ENCODE measurements around the gene CETN1. TPM values are rescaled to one million over a fixed set of nuclear protein-coding genes. Genes with fewer than 3 reads are reported as not detected.

Gene CETN1
- total and polyA plus RNA-seq, 2 of the 13 experiments (the other 11 are each of a cell fraction or from before 2014, with no cell fraction given): not detected

DNA sequence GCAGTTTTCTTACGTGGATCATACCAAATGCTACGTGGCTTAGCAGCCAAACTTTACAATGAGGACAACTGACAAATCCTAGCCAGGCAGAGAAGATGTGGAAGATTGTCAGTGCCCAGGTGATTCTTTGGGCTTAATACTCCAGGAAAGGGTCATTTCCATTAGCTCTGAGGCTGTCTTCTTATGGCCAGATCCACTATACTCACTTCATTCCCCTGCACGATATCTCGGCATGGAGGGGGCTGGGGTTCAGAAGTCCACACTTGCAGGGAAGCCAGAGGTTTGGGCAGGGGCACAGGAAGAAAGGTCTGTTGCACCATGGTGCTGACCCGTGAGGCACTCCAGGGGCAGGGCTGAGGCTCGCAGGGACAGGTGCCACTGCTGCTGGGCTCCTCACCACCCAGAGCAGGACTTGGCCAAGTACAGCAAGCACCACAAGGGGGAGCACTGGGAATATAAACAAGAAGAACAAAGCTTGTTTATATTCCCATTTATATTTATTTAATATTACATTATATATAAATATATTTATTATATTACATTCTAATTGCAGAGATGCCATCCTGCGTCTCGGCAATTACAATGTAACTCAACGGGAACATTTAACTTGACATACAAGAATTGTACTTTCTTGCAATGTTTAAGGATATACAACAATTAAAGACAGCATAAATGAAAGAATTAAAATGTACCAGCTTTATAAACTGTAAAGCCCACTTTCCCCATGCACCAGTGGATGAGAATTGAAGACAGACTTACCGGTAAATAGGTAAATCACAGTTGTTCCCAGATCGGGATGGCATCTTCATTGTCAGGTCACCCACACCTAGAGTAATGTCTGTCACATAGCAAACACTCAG, 43.8 kb downstream of the CETN1 start (continued):
- TF ChIP-seq, protein P1, sequence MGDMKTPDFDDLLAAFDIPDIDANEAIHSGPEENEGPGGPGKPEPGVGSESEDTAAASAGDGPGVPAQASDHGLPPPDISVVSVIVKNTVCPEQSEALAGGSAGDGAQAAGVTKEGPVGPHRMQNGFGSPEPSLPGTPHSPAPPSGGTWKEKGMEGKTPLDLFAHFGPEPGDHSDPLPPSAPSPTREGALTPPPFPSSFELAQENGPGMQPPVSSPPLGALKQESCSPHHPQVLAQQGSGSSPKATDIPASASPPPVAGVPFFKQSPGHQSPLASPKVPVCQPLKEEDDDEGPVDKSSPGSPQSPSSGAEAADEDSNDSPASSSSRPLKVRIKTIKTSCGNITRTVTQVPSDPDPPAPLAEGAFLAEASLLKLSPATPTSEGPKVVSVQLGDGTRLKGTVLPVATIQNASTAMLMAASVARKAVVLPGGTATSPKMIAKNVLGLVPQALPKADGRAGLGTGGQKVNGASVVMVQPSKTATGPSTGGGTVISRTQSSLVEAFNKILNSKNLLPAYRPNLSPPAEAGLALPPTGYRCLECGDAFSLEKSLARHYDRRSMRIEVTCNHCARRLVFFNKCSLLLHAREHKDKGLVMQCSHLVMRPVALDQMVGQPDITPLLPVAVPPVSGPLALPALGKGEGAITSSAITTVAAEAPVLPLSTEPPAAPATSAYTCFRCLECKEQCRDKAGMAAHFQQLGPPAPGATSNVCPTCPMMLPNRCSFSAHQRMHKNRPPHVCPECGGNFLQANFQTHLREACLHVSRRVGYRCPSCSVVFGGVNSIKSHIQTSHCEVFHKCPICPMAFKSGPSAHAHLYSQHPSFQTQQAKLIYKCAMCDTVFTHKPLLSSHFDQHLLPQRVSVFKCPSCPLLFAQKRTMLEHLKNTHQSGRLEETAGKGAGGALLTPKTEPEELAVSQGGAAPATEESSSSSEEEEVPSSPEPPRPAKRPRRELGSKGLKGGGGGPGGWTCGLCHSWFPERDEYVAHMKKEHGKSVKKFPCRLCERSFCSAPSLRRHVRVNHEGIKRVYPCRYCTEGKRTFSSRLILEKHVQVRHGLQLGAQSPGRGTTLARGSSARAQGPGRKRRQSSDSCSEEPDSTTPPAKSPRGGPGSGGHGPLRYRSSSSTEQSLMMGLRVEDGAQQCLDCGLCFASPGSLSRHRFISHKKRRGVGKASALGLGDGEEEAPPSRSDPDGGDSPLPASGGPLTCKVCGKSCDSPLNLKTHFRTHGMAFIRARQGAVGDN (CRISPR knock-in tag; IDR thresholded peaks at IDR 0.05): peak; percentile 26
- TF ChIP-seq, protein P2, sequence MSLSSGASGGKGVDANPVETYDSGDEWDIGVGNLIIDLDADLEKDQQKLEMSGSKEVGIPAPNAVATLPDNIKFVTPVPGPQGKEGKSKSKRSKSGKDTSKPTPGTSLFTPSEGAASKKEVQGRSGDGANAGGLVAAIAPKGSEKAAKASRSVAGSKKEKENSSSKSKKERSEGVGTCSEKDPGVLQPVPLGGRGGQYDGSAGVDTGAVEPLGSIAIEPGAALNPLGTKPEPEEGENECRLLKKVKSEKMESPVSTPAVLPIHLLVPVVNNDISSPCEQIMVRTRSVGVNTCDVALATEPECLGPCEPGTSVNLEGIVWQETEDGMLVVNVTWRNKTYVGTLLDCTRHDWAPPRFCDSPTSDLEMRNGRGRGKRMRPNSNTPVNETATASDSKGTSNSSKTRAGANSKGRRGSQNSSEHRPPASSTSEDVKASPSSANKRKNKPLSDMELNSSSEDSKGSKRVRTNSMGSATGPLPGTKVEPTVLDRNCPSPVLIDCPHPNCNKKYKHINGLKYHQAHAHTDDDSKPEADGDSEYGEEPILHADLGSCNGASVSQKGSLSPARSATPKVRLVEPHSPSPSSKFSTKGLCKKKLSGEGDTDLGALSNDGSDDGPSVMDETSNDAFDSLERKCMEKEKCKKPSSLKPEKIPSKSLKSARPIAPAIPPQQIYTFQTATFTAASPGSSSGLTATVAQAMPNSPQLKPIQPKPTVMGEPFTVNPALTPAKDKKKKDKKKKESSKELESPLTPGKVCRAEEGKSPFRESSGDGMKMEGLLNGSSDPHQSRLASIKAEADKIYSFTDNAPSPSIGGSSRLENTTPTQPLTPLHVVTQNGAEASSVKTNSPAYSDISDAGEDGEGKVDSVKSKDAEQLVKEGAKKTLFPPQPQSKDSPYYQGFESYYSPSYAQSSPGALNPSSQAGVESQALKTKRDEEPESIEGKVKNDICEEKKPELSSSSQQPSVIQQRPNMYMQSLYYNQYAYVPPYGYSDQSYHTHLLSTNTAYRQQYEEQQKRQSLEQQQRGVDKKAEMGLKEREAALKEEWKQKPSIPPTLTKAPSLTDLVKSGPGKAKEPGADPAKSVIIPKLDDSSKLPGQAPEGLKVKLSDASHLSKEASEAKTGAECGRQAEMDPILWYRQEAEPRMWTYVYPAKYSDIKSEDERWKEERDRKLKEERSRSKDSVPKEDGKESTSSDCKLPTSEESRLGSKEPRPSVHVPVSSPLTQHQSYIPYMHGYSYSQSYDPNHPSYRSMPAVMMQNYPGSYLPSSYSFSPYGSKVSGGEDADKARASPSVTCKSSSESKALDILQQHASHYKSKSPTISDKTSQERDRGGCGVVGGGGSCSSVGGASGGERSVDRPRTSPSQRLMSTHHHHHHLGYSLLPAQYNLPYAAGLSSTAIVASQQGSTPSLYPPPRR (CRISPR knock-in tag; IDR thresholded peaks at IDR 0.05; ENCODE audit: borderline replicate concordance): no peak
- TF ChIP-seq SALL1 (CRISPR knock-in tag; IDR thresholded peaks at IDR 0.05) (peak; percentile 45; the same call in 1 of the 2 replicates), FOXA1 (IDR thresholded peaks at IDR 0.05) (no peak), FOXA1 (CRISPR knock-in tag; IDR thresholded peaks at IDR 0.05) (peak; percentile 36; the same call in 1 of the 2 replicates), ZSCAN31 (CRISPR knock-in tag; IDR thresholded peaks at IDR 0.05; ENCODE audit: low read depth) (no peak), ZNF430 (CRISPR knock-in tag; IDR thresholded peaks at IDR 0.05) (no peak), ZSCAN12 (CRISPR knock-in tag; IDR thresholded peaks at IDR 0.05) (no peak), SMC3 (IDR thresholded peaks at IDR 0.05; ENCODE audit: low read length) (peak; percentile 54), RBAK (CRISPR knock-in tag; IDR thresholded peaks at IDR 0.05) (no peak), RAD21 (CRISPR knock-in tag; IDR thresholded peaks at IDR 0.05) (0 out of 2 replicates have a peak, but pooled peaks have one; percentile 30), CHCHD3 (CRISPR knock-in tag; IDR thresholded peaks at IDR 0.05) (no peak), HNF4A (CRISPR knock-in tag; IDR thresholded peaks at IDR 0.05) (no peak), NR2F6 (IDR thresholded peaks at IDR 0.05) (no peak), NR2F6 (CRISPR knock-in tag; IDR thresholded peaks at IDR 0.05) (no peak)
- TF ChIP-seq, protein P3, sequence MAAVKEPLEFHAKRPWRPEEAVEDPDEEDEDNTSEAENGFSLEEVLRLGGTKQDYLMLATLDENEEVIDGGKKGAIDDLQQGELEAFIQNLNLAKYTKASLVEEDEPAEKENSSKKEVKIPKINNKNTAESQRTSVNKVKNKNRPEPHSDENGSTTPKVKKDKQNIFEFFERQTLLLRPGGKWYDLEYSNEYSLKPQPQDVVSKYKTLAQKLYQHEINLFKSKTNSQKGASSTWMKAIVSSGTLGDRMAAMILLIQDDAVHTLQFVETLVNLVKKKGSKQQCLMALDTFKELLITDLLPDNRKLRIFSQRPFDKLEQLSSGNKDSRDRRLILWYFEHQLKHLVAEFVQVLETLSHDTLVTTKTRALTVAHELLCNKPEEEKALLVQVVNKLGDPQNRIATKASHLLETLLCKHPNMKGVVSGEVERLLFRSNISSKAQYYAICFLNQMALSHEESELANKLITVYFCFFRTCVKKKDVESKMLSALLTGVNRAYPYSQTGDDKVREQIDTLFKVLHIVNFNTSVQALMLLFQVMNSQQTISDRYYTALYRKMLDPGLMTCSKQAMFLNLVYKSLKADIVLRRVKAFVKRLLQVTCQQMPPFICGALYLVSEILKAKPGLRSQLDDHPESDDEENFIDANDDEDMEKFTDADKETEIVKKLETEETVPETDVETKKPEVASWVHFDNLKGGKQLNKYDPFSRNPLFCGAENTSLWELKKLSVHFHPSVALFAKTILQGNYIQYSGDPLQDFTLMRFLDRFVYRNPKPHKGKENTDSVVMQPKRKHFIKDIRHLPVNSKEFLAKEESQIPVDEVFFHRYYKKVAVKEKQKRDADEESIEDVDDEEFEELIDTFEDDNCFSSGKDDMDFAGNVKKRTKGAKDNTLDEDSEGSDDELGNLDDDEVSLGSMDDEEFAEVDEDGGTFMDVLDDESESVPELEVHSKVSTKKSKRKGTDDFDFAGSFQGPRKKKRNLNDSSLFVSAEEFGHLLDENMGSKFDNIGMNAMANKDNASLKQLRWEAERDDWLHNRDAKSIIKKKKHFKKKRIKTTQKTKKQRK (IDR thresholded peaks at IDR 0.05; ENCODE audit: low read length): no peak

Data from HepG2 (cell line).